WI38 (cell line): Measurements from ENCODE around the gene SLC17A5.
"Not testable (repeated sequence)": the region's sequence is repeated elsewhere in the genome, so short reads cannot be mapped to it uniquely, and the experiment has no call there.

ENCODE experiments used
- H3K4me3 ChIP-seq: 2 replicates; pipeline ENCODE4 v1.5.1; 2011; ENCODE audit warnings: low read depth, mild to moderate bottlenecking, control low read depth, low read length
- CTCF ChIP-seq: IDR thresholded peaks from 2 replicates; pipeline ENCODE4 v1.5.1; 2012; ENCODE audit warnings: low read depth, mild to moderate bottlenecking, control low read depth, low read length

Gene SLC17A5

GRCh38 chr6:73566954-73567591, 86.7 kb downstream of the SLC17A5 start:
- H3K4me3 ChIP-seq, result no peak overlapping the region
- TF ChIP-seq CTCF, result no peak

GRCh38 chr6:73566486-73566871, 87.3 kb downstream of the SLC17A5 start:
- H3K4me3 ChIP-seq, result not testable (repeated sequence)

- no peak overlapping the region for H3K4me3 ChIP-seq
- TF ChIP-seq CTCF, result no peak
These were observed 87.9 kb downstream of the SLC17A5 start for GRCh38 chr6:73565767-73566485.

- no peak for TF ChIP-seq CTCF
- H3K4me3 ChIP-seq, result no peak overlapping the region
These were observed 89.0 kb downstream of the SLC17A5 start for GRCh38 chr6:73564578-73565345.

- H3K4me3 ChIP-seq, result no peak overlapping the region
- TF ChIP-seq CTCF, result no peak
These were observed 91.2 kb downstream of the SLC17A5 start for GRCh38 chr6:73562558-73562957.

- no peak overlapping the region for H3K4me3 ChIP-seq
- no peak for TF ChIP-seq CTCF
These were observed 92.9 kb downstream of the SLC17A5 start for GRCh38 chr6:73560853-73561407.

- TF ChIP-seq CTCF, result no peak
- no peak overlapping the region for H3K4me3 ChIP-seq
These were observed 93.5 kb downstream of the SLC17A5 start for GRCh38 chr6:73560182-73560732.

GRCh38 chr6:73559399-73559794, 94.4 kb downstream of the SLC17A5 start:
- H3K4me3 ChIP-seq, result not testable (repeated sequence)
